Spleen (tissue), 11 donors: ENCODE data around the gene TREML2. TPM values are rescaled to one million over a fixed set of nuclear protein-coding genes. Genes with fewer than 3 reads are reported as not detected.

Source experiments
- DNase-seq: peaks from one replicate; pipeline ENCODE4 v3.0.0-alpha.2; 2020
- H3K27ac ChIP-seq, 8 donors: fragments of 200-600 bp; sonication (generic) in 7 of 8; 1 replicate in 4 of 8; 2 replicates in 4 of 8; pipeline versions ENCODE4 v1.5.0 to v1.8.0; 2016 to 2021; ENCODE audit warnings: inconsistent platforms in 4 of 8, mild to moderate bottlenecking in 4 of 8, moderate library complexity in 1 of 8
- H3K27me3 ChIP-seq, 7 donors: fragments of 200-600 bp; sonication (generic) in 6 of 7; replicated peaks in 1 of 7; 1 replicate in 4 of 7; 2 replicates in 3 of 7; pipeline versions ENCODE4 v1.5.0 to v1.8.0; 2016 to 2021; ENCODE audit warnings: inconsistent platforms in 3 of 7, mild to moderate bottlenecking in 1 of 7
- H3K36me3 ChIP-seq, 6 donors: fragments of 200-600 bp; sonication (generic) in 5 of 6; 1 replicate in 4 of 6; 2 replicates in 2 of 6; pipeline versions ENCODE4 v1.5.0 to v1.8.0; 2016 to 2021; ENCODE audit warnings: inconsistent platforms in 2 of 6
- H3K4me1 ChIP-seq, 6 donors: fragments of 200-600 bp; sonication (generic) in 5 of 6; 1 replicate in 3 of 6; 2 replicates in 3 of 6; pipeline versions ENCODE4 v1.5.0 to v1.8.0; 2016 to 2021; ENCODE audit warnings: inconsistent platforms in 3 of 6
- H3K4me3 ChIP-seq, 8 donors: fragments of 200-600 bp; sonication (generic) in 7 of 8; 1 replicate in 4 of 8; 2 replicates in 4 of 8; pipeline versions ENCODE4 v1.5.0 to v1.8.0; 2016 to 2021; ENCODE audit warnings: inconsistent platforms in 4 of 8, mild to moderate bottlenecking in 4 of 8, moderate library complexity in 2 of 8
- H3K9me3 ChIP-seq, 8 donors: fragments of 200-600 bp; sonication (generic) in 7 of 8; 1 replicate in 4 of 8; 2 replicates in 4 of 8; pipeline versions ENCODE4 v1.5.0 to v1.8.0; 2016 to 2021; ENCODE audit warnings: inconsistent platforms in 4 of 8
- CTCF ChIP-seq, 11 experiments: fragments of 200-600 bp in 7 of 11; fragments of 450-650 bp in 4 of 11; sonication (generic) in 4 of 11; IDR thresholded peaks in 8 of 11; conservative IDR thresholded peaks in 3 of 11; 1 replicate in 7 of 11; 2 replicates in 4 of 11; pipeline versions ENCODE4 v1.4.0 to v1.8.0; 2016 to 2021; ENCODE audit warnings: antibody characterized with exemption in 11 of 11, inconsistent platforms in 4 of 11, mild to moderate bottlenecking in 1 of 11
- POLR2A ChIP-seq, 3 donors: fragments of 450-650 bp; IDR thresholded peaks; one replicate each; pipeline ENCODE4 v1.5.1; 2017; ENCODE audit warnings: antibody characterized with exemption in 3 of 3, mild to moderate bottlenecking in 1 of 3
- POLR2AphosphoS5 ChIP-seq, 3 donors: sonication (generic); formaldehyde crosslinking; IDR thresholded peaks; one replicate each; pipeline ENCODE4 v1.5.1; 2017; ENCODE audit warnings: antibody characterized with exemption in 3 of 3
- WGBS, 5 donors: extraction: QIAGEN DNeasy Blood & Tissue Kit in 3 of 5; methylation state at CpG; one replicate each; pipeline versions ENCODE4 v1.1.5 to v1.1.7; 2013 to 2018; 5-methylcytosine and 5-hydroxymethylcytosine counted together
- intact Hi-C: fragments of 100-400 bp; cut with DNase I; formaldehyde crosslinking; loops from one replicate; pipeline ENCODE4 v1.15.0; 2023; ENCODE audit warnings: low total_unique reads
- polyA plus RNA-seq, 3 donors: library from polyadenylated mRNA; stranded (reverse); fragments of 200-250 nt; gene quantifications; one replicate each; pipeline ENCODE4 v1.2.1, GENCODE V29; 2013
- total RNA-seq, 7 donors: library from RNA; depleted of rRNA in 3 of 7; stranded (reverse); fragments of >200 nt in 3 of 7; fragmentation: NEBNext Ultra II Directional in 4 of 7; extraction: Animal tissue kit (Norgen Biotek cat#: 25700) in 4 of 7; gene quantifications; one replicate each; pipeline versions ENCODE4 v1.1.0 to v1.2.1, GENCODE V29; 2016 to 2021
- donor health status: healthy with polysubstance abuse.
- donor health status: DM: no; HTN: no; CAD: no; lungs with moderate emphysema.
- donor health status: DM: no; HTN: no; CAD: no.
- donor health status: Bipolar disorder and iron deficiency.
- donor health status: healthy.
- donor health status: DM: no; HTN: no; CAD: no.
- donor health status: DM: yes; HTN: yes; CAD: no.

The TREML2 gene
- total and polyA plus RNA-seq, 10 donors: 1.9 to 28.8 (median 10.2) TPM

GRCh38 chr6:41160933-41161332 is 40.0 kb downstream of the TREML2 start:
- no peak for DNase-seq
- no peaks in the 10 kb centered on the region for H3K9me3 ChIP-seq
- H3K4me3 ChIP-seq: no peak overlapping the region
- intact Hi-C loops: no loop called here
- H3K36me3 ChIP-seq: no peaks in the 10 kb centered on the region
- no peak for TF ChIP-seq POLR2A (IDR thresholded peaks at IDR 0.05)
- no peak for TF ChIP-seq POLR2AphosphoS5 (IDR thresholded peaks at IDR 0.05)
- TF ChIP-seq CTCF (IDR thresholded peaks at IDR 0.05 in 8 of 11, conservative IDR thresholded peaks at IDR 0.05 in 3 of 11): no peak
- H3K27ac ChIP-seq: no peak overlapping the region
- H3K27me3 ChIP-seq: peaks cover 0 to 14% (median 0%) of the 10 kb centered on the region in 7 donors
- H3K4me1 ChIP-seq: peaks cover 0 to 7% (median 0%) of the 10 kb centered on the region in 6 donors
- WGBS, 5 donors: 82 to 90% (median 87%) methylated on average over 1 to 3 of the region's 3 CpGs

GRCh38 chr6:41159415-41160082 is 41.4 kb downstream of the TREML2 start:
- DNase-seq: no peak
- intact Hi-C loops: no loop called here
- WGBS, 5 donors: 79 to 87% (median 82%) methylated on average over 11 to 12 of the region's 12 CpGs

GRCh38 chr6:41157323-41157722 is 43.6 kb downstream of the TREML2 start:
- DNase-seq: no peak
- H3K9me3 ChIP-seq: no peaks in the 10 kb centered on the region
- TF ChIP-seq CTCF (IDR thresholded peaks at IDR 0.05 in 8 of 11, conservative IDR thresholded peaks at IDR 0.05 in 3 of 11) (no peak), POLR2A (IDR thresholded peaks at IDR 0.05) (no peak), POLR2AphosphoS5 (IDR thresholded peaks at IDR 0.05) (no peak)
- WGBS, 5 donors: 48 to 79% (median 55%) methylated on average over 5 of the region's 5 CpGs
- H3K4me3 ChIP-seq: no peak overlapping the region
- peaks cover 0 to 14% (median 0%) of the 10 kb centered on the region in 7 donors for H3K27me3 ChIP-seq
- peak overlapping the region in 1 of 8 donors; percentile 18 for H3K27ac ChIP-seq
- intact Hi-C loops: no loop called here
- H3K4me1 ChIP-seq: peaks cover 0 to 7% (median 0%) of the 10 kb centered on the region in 6 donors
- no peaks in the 10 kb centered on the region for H3K36me3 ChIP-seq

More at GRCh38 chr6:41159415-41160082, 41.4 kb downstream of the TREML2 start:
- H3K4me3 ChIP-seq: no peak overlapping the region
- H3K36me3 ChIP-seq: no peaks in the 10 kb centered on the region
- TF ChIP-seq CTCF (IDR thresholded peaks at IDR 0.05 in 8 of 11, conservative IDR thresholded peaks at IDR 0.05 in 3 of 11): no peak
- peaks cover 0 to 7% (median 0%) of the 10 kb centered on the region in 6 donors for H3K4me1 ChIP-seq
- no peak overlapping the region for H3K27ac ChIP-seq
- H3K27me3 ChIP-seq: peaks cover 0 to 14% (median 0%) of the 10 kb centered on the region in 7 donors
- no peaks in the 10 kb centered on the region for H3K9me3 ChIP-seq

- DNase-seq: no peak
- H3K4me3 ChIP-seq: no peak overlapping the region
- TF ChIP-seq POLR2AphosphoS5 (IDR thresholded peaks at IDR 0.05) (no peak), POLR2A (IDR thresholded peaks at IDR 0.05) (no peak), CTCF (IDR thresholded peaks at IDR 0.05 in 8 of 11, conservative IDR thresholded peaks at IDR 0.05 in 3 of 11) (no peak)
- H3K36me3 ChIP-seq: no peaks in the 10 kb centered on the region
- 87 to 100% (median 93%) methylated on average over 3 to 6 of the region's 6 CpGs for WGBS, 5 donors
- H3K4me1 ChIP-seq: peaks cover 0 to 4% (median 0%) of the 10 kb centered on the region in 6 donors
- peaks cover 0 to 9% (median 0%) of the 10 kb centered on the region in 7 donors for H3K27me3 ChIP-seq
- intact Hi-C loops: no loop called here
- no peaks in the 10 kb centered on the region for H3K9me3 ChIP-seq
- H3K27ac ChIP-seq: no peak overlapping the region
Measured at GRCh38 chr6:41156771-41157170, 44.2 kb downstream of the TREML2 start.
